GM21423 (cell line): ENCODE data around the gene GNAQ.

Source experiments
- ATAC-seq: cut with Tn5 transposase; IDR thresholded peaks from one replicate; pipeline ENCODE4 v1.9.1; 2021; ENCODE audit warnings: mild to moderate bottlenecking, moderate library complexity; ENCODE audit not compliant: unreplicated experiment

Gene GNAQ

GRCh38 chr9:78005231-78006002 is 26.2 kb downstream of the GNAQ start:
- ATAC-seq = no peak

- ATAC-seq = no peak
These were observed 27.0 kb downstream of the GNAQ start for GRCh38 chr9:78004478-78005229.

- ATAC-seq = no peak
These were observed 27.9 kb downstream of the GNAQ start for GRCh38 chr9:78003730-78004129.

- no peak for ATAC-seq
These were observed 29.5 kb downstream of the GNAQ start for GRCh38 chr9:78001946-78002731.

GRCh38 chr9:78000221-78000620 is 31.4 kb downstream of the GNAQ start:
- ATAC-seq = no peak

GRCh38 chr9:77999231-77999631 is 32.4 kb downstream of the GNAQ start:
- no peak for ATAC-seq

- no peak for ATAC-seq
These were observed 33.9 kb downstream of the GNAQ start for GRCh38 chr9:77997611-77998284.

- ATAC-seq = no peak
These were observed 34.9 kb downstream of the GNAQ start for GRCh38 chr9:77996696-77997095.

- ATAC-seq = no peak
These were observed 40.4 kb downstream of the GNAQ start for GRCh38 chr9:77991191-77991590.

GRCh38 chr9:77989909-77990308 is 41.7 kb downstream of the GNAQ start:
- no peak for ATAC-seq

- no peak for ATAC-seq
These were observed 42.2 kb downstream of the GNAQ start for GRCh38 chr9:77989458-77989857.

- no peak for ATAC-seq
These were observed 43.0 kb downstream of the GNAQ start for GRCh38 chr9:77988630-77989029.

- ATAC-seq = no peak
These were observed 43.6 kb downstream of the GNAQ start for GRCh38 chr9:77987880-77988525.

GRCh38 chr9:77987081-77987656 is 44.4 kb downstream of the GNAQ start:
- no peak for ATAC-seq

GRCh38 chr9:77985996-77986395 is 45.6 kb downstream of the GNAQ start:
- ATAC-seq = no peak

- ATAC-seq = no peak
These were observed 48.3 kb downstream of the GNAQ start for GRCh38 chr9:77983320-77983662.

GRCh38 chr9:77982581-77983319 is 48.9 kb downstream of the GNAQ start:
- no peak for ATAC-seq

- ATAC-seq = no peak
These were observed 49.7 kb downstream of the GNAQ start for GRCh38 chr9:77981907-77982306.

GRCh38 chr9:77981332-77981731 is 50.3 kb downstream of the GNAQ start:
- ATAC-seq = no peak

- ATAC-seq = no peak
These were observed 51.0 kb downstream of the GNAQ start for GRCh38 chr9:77980622-77981021.
